ENCODE measurements around the gene RETREG3. TPM values are rescaled to one million over a fixed set of nuclear protein-coding genes. Genes with fewer than 3 reads are reported as not detected.

The RETREG3 gene
- total and polyA plus RNA-seq, 2 of the 13 experiments (the other 11 are each of a cell fraction or from before 2014, with no cell fraction given) = 47.0 to 55.8 TPM

GRCh38 chr17:42531455-42532354, 77.5 kb downstream of the RETREG3 start (continued):
- TF ChIP-seq, protein P1, sequence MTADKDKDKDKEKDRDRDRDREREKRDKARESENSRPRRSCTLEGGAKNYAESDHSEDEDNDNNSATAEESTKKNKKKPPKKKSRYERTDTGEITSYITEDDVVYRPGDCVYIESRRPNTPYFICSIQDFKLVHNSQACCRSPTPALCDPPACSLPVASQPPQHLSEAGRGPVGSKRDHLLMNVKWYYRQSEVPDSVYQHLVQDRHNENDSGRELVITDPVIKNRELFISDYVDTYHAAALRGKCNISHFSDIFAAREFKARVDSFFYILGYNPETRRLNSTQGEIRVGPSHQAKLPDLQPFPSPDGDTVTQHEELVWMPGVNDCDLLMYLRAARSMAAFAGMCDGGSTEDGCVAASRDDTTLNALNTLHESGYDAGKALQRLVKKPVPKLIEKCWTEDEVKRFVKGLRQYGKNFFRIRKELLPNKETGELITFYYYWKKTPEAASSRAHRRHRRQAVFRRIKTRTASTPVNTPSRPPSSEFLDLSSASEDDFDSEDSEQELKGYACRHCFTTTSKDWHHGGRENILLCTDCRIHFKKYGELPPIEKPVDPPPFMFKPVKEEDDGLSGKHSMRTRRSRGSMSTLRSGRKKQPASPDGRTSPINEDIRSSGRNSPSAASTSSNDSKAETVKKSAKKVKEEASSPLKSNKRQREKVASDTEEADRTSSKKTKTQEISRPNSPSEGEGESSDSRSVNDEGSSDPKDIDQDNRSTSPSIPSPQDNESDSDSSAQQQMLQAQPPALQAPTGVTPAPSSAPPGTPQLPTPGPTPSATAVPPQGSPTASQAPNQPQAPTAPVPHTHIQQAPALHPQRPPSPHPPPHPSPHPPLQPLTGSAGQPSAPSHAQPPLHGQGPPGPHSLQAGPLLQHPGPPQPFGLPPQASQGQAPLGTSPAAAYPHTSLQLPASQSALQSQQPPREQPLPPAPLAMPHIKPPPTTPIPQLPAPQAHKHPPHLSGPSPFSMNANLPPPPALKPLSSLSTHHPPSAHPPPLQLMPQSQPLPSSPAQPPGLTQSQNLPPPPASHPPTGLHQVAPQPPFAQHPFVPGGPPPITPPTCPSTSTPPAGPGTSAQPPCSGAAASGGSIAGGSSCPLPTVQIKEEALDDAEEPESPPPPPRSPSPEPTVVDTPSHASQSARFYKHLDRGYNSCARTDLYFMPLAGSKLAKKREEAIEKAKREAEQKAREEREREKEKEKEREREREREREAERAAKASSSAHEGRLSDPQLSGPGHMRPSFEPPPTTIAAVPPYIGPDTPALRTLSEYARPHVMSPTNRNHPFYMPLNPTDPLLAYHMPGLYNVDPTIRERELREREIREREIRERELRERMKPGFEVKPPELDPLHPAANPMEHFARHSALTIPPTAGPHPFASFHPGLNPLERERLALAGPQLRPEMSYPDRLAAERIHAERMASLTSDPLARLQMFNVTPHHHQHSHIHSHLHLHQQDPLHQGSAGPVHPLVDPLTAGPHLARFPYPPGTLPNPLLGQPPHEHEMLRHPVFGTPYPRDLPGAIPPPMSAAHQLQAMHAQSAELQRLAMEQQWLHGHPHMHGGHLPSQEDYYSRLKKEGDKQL (CRISPR knock-in tag; IDR thresholded peaks at IDR 0.05; ENCODE audit: low read depth) = no peak
- TF ChIP-seq, protein P2, sequence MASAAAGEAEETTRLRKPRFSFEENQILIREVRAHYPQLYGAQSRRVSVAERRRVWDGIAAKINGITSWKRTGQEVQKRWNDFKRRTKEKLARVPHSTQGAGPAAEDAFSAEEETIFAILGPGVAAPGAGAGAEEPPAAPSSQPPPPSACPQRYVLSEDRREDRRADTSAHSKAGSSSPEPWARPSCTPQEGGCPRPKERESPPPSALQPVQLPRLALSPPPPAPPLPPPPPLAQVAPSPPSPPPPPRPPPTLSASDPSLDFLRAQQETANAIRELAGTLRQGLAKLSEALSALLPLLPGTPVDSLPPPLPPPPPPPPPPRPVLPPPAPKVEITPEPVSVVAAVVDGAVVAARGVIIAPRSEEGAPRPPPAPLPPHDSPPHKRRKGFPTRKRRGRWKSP (CRISPR knock-in tag; IDR thresholded peaks at IDR 0.05) = no peak
- no peak; the same call in 1 of the 2 replicates for TF ChIP-seq ZNF354B (CRISPR knock-in tag; IDR thresholded peaks at IDR 0.05)
- TF ChIP-seq ATF1 (CRISPR knock-in tag; IDR thresholded peaks at IDR 0.05) = no peak
- TF ChIP-seq XBP1 (CRISPR knock-in tag; IDR thresholded peaks at IDR 0.05) = no peak
- no peak for TF ChIP-seq ZNF678 (CRISPR knock-in tag; IDR thresholded peaks at IDR 0.05)
- TF ChIP-seq SALL2 (CRISPR knock-in tag; IDR thresholded peaks at IDR 0.05) = no peak
- TF ChIP-seq ZFP62 (CRISPR knock-in tag; IDR thresholded peaks at IDR 0.05) = no peak
- no peak for TF ChIP-seq ZNF724P (CRISPR knock-in tag; IDR thresholded peaks at IDR 0.05; ENCODE audit: borderline replicate concordance)
- TF ChIP-seq ZNF10 (CRISPR knock-in tag; IDR thresholded peaks at IDR 0.05; ENCODE audit: borderline replicate concordance, low read depth) = no peak
- 0 out of 2 replicates have a peak, but pooled peaks have one; percentile 28 for TF ChIP-seq FOXK1 (CRISPR knock-in tag; IDR thresholded peaks at IDR 0.05; ENCODE audit: borderline replicate concordance, low read depth)
- no peak for TF ChIP-seq ZNF33B (CRISPR knock-in tag; IDR thresholded peaks at IDR 0.05)
- TF ChIP-seq HNRNPUL1 (IDR thresholded peaks at IDR 0.05; ENCODE audit: low read depth, low read length) = no peak
- TF ChIP-seq FOXP1 (IDR thresholded peaks at IDR 0.05) = no peak
- TF ChIP-seq FOXP1 (CRISPR knock-in tag; IDR thresholded peaks at IDR 0.05) = no peak; the same call in 1 of the 2 replicates
- no peak for TF ChIP-seq GTF2F1 (IDR thresholded peaks at IDR 0.05; ENCODE audit: low read length)
- TF ChIP-seq CREB3 (CRISPR knock-in tag; IDR thresholded peaks at IDR 0.05) = 0 out of 2 replicates have a peak, but pooled peaks have one; percentile 59
- TF ChIP-seq ZNF256 (CRISPR knock-in tag; conservative IDR thresholded peaks at IDR 0.05) = no peak
- no peak for TF ChIP-seq NR1H2 (CRISPR knock-in tag; IDR thresholded peaks at IDR 0.05; ENCODE audit: borderline replicate concordance, low read depth)
- no peak; the same call in 1 of the 2 replicates for TF ChIP-seq MYNN (CRISPR knock-in tag; IDR thresholded peaks at IDR 0.05; ENCODE audit: low read depth)
- peak; percentile 38; the same call in 1 of the 2 replicates for TF ChIP-seq ZNF451 (CRISPR knock-in tag; IDR thresholded peaks at IDR 0.05)
- no peak for TF ChIP-seq ZNF589 (CRISPR knock-in tag; conservative IDR thresholded peaks at IDR 0.05)
- 0 out of 2 replicates have a peak, but pooled peaks have one; percentile 2 for TF ChIP-seq RAD51 (IDR thresholded peaks at IDR 0.05; ENCODE audit: borderline replicate concordance)
- peak; percentile 41 for TF ChIP-seq PHF8 (CRISPR knock-in tag; IDR thresholded peaks at IDR 0.05)

Data from HepG2 (cell line).